GM23248 (cell line): Measurements from ENCODE around the gene SLC19A1.

Experiments
- EZH2 ChIP-seq: fragments of 200-600 bp; sonication (generic); IDR thresholded peaks from 2 replicates; pipeline ENCODE4 v1.6.1; 2018; ENCODE audit warnings: antibody characterized with exemption, mild to moderate bottlenecking; ENCODE audit not compliant: insufficient read depth, poor library complexity, severe bottlenecking
- EZH2phosphoT487 ChIP-seq: fragments of 200-600 bp; sonication (generic); IDR thresholded peaks from 2 replicates; pipeline ENCODE4 v1.6.1; 2018; ENCODE audit warnings: antibody characterized with exemption, moderate library complexity, mild to moderate bottlenecking, low read depth; ENCODE audit not compliant: insufficient read depth

- TF ChIP-seq EZH2 (no peak), EZH2phosphoT487 (no peak)
These were observed 2.2 kb downstream of the SLC19A1 start for GRCh38 chr21:45539796-45540600.
